Renal cortex interstitium (tissue), 11 donors: Measurements from ENCODE around the gene ATP5PO. TPM values are rescaled to one million over a fixed set of nuclear protein-coding genes. Genes with fewer than 3 reads are reported as not detected.

ENCODE experiments used
- DNase-seq, 11 donors: peaks; one replicate each; pipeline ENCODE4 v3.0.0-alpha.2; 2013; ENCODE audit warnings: low read depth in 9 of 11, low spot score in 4 of 11; ENCODE audit errors: extremely low read depth in 1 of 11
- polyA plus RNA-seq, 3 donors: library from polyadenylated mRNA; unstranded; fragments of 120-200 nt; gene quantifications; one replicate each; pipeline ENCODE4 v1.2.1, GENCODE V29; 2013; ENCODE audit not compliant: insufficient read length in 3 of 3

Gene ATP5PO
- polyA plus RNA-seq, 3 donors = 297 to 412 (median 376) TPM

DNA sequence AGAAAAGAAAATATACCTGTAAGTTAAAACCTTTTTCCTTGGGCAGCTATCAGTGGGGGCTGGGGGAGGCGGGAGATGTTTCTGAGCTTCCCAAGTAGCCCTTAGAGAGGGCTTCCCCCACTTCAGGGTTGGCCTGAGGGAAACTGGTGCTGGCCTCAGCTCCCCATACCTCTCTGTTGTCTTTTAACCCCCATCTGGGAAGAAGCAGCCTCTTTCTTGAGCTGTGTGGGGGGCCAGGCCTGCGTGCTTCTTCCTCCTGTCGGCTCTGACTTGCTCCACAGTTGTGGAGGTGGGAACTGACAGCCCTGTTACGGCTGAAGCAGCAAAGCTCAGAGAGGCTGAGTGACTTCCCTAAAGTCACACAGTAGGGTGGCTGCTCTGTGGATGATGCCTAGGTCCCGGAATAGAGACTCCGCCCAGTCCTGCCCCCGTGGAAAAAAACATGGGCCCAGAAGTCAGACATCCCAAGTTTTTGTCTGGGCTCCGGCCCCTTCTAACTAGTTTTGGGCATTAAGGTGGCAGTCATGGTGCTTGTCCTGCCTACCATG, 55.2 kb downstream of the ATP5PO start:
- no peak for DNase-seq

GRCh38 chr21:33859373-33860102, 56.1 kb downstream of the ATP5PO start:
- no peak for DNase-seq

- DNase-seq = no peak
These were observed 56.8 kb downstream of the ATP5PO start for GRCh38 chr21:33858667-33859372.

DNA sequence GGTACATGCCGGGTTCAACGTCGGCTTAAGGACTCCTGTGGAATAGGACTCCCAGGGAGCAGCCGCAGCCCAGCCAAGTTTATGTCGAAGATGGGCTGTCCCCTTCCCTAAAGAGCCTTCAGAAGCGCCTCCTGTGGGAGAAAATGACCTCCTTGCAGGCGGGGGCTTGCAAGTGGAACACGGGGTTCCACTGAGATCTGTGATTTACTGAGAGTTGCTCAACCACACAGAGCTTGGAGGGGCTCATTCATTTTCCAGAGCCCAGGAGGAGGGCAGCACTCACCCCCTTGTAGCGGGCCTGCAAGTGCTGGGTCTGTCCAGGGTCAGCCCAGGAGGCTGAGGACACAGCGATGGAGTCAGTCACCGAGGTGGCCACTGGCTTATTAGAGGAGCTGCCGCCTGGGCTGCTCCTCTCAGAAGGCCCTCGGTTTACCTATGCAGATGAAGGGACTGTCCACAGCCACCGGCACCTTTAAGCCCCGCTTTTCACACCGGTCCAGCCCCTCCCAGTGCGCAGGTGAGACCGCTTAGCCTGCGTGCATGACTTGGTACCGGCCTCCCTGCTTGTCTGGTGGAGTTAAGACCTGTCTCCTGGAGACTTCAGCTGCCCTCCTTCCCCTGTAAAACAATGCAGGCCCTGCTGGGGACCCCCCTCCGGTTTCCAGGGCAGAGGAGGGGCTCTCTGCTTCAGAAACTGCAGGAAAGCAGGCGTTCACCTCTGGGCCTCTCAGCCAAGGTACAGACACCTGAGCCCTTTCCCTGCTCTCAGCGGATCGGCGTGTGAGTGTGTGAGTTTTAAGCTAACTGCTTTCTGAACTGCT, 57.5 kb downstream of the ATP5PO start:
- DNase-seq = no peak

DNA sequence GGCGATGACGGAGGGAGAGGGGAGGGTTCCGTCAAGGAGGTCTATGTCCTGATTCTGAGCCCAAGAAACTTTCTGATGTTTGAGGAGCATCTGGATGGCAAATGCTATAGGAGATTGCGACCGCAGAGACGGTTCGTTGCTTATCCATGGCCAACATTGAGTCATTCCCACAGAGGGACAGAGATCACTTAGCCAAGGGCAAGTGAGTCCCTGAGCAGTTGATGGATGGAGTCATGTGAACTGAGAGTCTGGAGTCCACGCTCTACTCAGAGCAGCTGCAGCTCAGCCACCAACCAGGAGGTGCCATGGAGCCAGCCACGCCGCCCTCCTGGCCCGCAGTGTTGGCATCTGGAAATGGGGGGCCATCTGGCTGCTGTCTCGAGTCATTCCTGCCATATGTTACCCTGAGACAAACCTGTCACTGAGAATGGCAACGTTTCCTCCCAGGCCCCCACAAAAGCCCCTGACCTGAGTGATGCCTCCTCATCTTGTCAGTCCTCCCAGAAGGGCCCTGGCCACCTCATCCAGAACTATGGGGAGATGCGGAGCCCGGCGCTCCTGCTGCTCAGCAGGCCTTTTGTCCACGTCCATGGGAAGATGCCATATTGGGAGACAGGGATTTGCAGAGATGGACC, 58.6 kb downstream of the ATP5PO start:
- DNase-seq = no peak

DNA sequence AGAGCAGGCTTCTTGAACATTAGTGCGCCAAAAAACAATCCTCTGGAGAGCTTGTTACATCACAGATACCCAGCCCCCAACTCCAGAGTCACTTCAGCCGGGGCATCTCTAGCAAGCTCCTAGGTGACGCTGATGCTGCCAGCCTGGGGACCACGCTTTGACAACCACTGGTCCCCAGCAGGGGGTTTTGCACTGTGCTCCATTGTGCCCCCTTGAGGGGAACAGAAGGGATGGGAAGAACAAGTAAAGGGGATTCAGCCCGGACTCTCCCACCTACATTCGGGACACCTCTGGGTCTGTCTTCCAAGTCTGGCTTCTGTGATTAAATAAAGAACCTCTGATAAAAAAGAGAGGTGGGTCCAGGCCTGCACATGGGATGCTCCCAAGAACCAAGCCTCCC, 60.4 kb downstream of the ATP5PO start:
- no peak for DNase-seq

GRCh38 chr21:33854604-33855003, 61.0 kb downstream of the ATP5PO start:
- no peak for DNase-seq

Other genes with a start within 250 kb of the ATP5PO start
- gene MRPS6, start 157.8 kb upstream of the ATP5PO start, polyA plus RNA-seq = 100 to 1,000 TPM; 107 to 133 (median 119) TPM
- 10 to 100 TPM; 35.4 to 44.1 (median 43.3) TPM for gene SLC5A3, start 157.8 kb upstream of the ATP5PO start, polyA plus RNA-seq